Fibroblast of lung (primary cell): Measurements from ENCODE around the gene GNB5. TPM values are rescaled to one million over a fixed set of nuclear protein-coding genes. Genes with fewer than 3 reads are reported as not detected.
A peak's percentile ranks its signal among the peaks of the same experiment; 100 is the strongest.

Experiments
- DNase-seq, 2 donors: peaks; one replicate each; pipeline versions ENCODE4 v3.0.0 to v3.0.0-alpha.2; 2010; ENCODE audit warnings: low read depth in 2 of 2
- H2AFZ ChIP-seq: 2 replicates; pipeline ENCODE4 v1.5.1; 2012; ENCODE audit warnings: low read length, control low read depth, inconsistent platforms
- H3K27ac ChIP-seq: 2 replicates; pipeline ENCODE4 v1.5.1; 2011; ENCODE audit warnings: low read length, control low read depth; ENCODE audit not compliant: insufficient read depth
- H3K27me3 ChIP-seq: 2 replicates; pipeline ENCODE4 v1.5.1; 2011; ENCODE audit warnings: mild to moderate bottlenecking, low read length; ENCODE audit not compliant: control insufficient read depth, insufficient read depth
- H3K36me3 ChIP-seq: 2 replicates; pipeline ENCODE4 v1.5.1; 2011; ENCODE audit warnings: low read length; ENCODE audit not compliant: control insufficient read depth, insufficient read depth
- H3K4me1 ChIP-seq: 2 replicates; pipeline ENCODE4 v1.5.1; 2011; ENCODE audit warnings: low read length; ENCODE audit not compliant: control insufficient read depth, insufficient read depth; ENCODE audit errors: extremely low read depth
- H3K4me2 ChIP-seq: 2 replicates; pipeline ENCODE4 v1.5.1; 2011; ENCODE audit warnings: low read length, control low read depth; ENCODE audit not compliant: insufficient read depth; ENCODE audit errors: extremely low read depth
- H3K4me3 ChIP-seq, 4 experiments: fragments of 200-600 bp in 1 of 4; sonication (generic) in 1 of 4; replicated peaks in 1 of 4; 2 replicates each; pipeline ENCODE4 v1.5.1; 2011 to 2016; ENCODE audit warnings: low read length in 4 of 4, low read depth in 3 of 4, mild to moderate bottlenecking in 3 of 4, control low read depth in 2 of 4, inconsistent platforms in 1 of 4, mixed read lengths in 1 of 4; ENCODE audit not compliant: insufficient read depth in 1 of 4; ENCODE audit errors: control extremely low read depth in 1 of 4
- H3K79me2 ChIP-seq: 2 replicates; pipeline ENCODE4 v1.5.1; 2012; ENCODE audit warnings: mild to moderate bottlenecking, low read length, inconsistent platforms; ENCODE audit not compliant: control insufficient read depth, insufficient read depth
- H3K9ac ChIP-seq: 2 replicates; pipeline ENCODE4 v1.5.1; 2011; ENCODE audit warnings: mild to moderate bottlenecking, low read length, control low read depth; ENCODE audit not compliant: insufficient read depth
- H3K9me3 ChIP-seq: 2 replicates; pipeline ENCODE4 v1.5.1; 2012; ENCODE audit warnings: low read depth, low read length; ENCODE audit not compliant: control insufficient read depth, insufficient read depth
- H4K20me1 ChIP-seq: 2 replicates; pipeline ENCODE4 v1.5.1; 2011; ENCODE audit warnings: low read length; ENCODE audit not compliant: control insufficient read depth, insufficient read depth; ENCODE audit errors: extremely low read depth
- EZH2 ChIP-seq: IDR thresholded peaks from 2 replicates; pipeline ENCODE4 v1.5.1; 2012; ENCODE audit warnings: low read length, control low read depth, mild to moderate bottlenecking; ENCODE audit errors: missing control alignments
- polyA plus RNA-seq, 2 donors: library from polyadenylated mRNA; depleted of rRNA in 1 of 2; stranded (reverse) in 1 of 2; unstranded in 1 of 2; fragments of >200 nt; gene quantifications; 2 replicates each; pipeline ENCODE4 v1.2.1, GENCODE V29; 2011 to 2012; ENCODE audit warnings: missing spikeins in 1 of 2
- total RNA-seq: library from RNA; depleted of rRNA; stranded (reverse); fragments of >200 nt; gene quantifications from 2 replicates; pipeline ENCODE4 v1.2.1, GENCODE V29; 2014
- TF ChIP-seq, protein P1 (sequence below), 2 donors: IDR thresholded peaks in 1 of 2; conservative IDR thresholded peaks in 1 of 2; 1 replicate in 1 of 2; 2 replicates in 1 of 2; pipeline ENCODE4 v1.5.1; 2011 to 2012; ENCODE audit warnings: low read length in 2 of 2, control low read depth in 1 of 2, inconsistent platforms in 1 of 2, low read depth in 1 of 2, mild to moderate bottlenecking in 1 of 2

GNB5 gene
- total and polyA plus RNA-seq, 2 donors (not counting 1 experiment from before 2014, with no cell fraction given), result 44.0 to 52.2 TPM

GRCh38 chr15:52233405-52233804, 42.2 kb upstream of the GNB5 start:
- Histone ChIP-seq H3K4me1 (no peaks in the 10 kb centered on the region), H3K9ac (no peak overlapping the region), H3K27ac (no peak overlapping the region), H3K9me3 (no peaks in the 10 kb centered on the region), H3K79me2 (no peaks in the 10 kb centered on the region), H4K20me1 (no peaks in the 10 kb centered on the region), H3K36me3 (no peaks in the 10 kb centered on the region), H3K4me2 (peak overlapping the region; percentile 4), H3K4me3 (no peak overlapping the region), H3K27me3 (no peaks in the 10 kb centered on the region), H2AFZ (no peak overlapping the region)
- no peak for TF ChIP-seq EZH2
- TF ChIP-seq, protein P1, sequence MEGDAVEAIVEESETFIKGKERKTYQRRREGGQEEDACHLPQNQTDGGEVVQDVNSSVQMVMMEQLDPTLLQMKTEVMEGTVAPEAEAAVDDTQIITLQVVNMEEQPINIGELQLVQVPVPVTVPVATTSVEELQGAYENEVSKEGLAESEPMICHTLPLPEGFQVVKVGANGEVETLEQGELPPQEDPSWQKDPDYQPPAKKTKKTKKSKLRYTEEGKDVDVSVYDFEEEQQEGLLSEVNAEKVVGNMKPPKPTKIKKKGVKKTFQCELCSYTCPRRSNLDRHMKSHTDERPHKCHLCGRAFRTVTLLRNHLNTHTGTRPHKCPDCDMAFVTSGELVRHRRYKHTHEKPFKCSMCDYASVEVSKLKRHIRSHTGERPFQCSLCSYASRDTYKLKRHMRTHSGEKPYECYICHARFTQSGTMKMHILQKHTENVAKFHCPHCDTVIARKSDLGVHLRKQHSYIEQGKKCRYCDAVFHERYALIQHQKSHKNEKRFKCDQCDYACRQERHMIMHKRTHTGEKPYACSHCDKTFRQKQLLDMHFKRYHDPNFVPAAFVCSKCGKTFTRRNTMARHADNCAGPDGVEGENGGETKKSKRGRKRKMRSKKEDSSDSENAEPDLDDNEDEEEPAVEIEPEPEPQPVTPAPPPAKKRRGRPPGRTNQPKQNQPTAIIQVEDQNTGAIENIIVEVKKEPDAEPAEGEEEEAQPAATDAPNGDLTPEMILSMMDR (conservative IDR thresholded peaks at IDR 0.05 in 1 of 2, IDR thresholded peaks at IDR 0.05 in 1 of 2; ENCODE audit: low read depth in 1 of 2, low read length in 2 of 2), result no peak
- DNase-seq, result no peak

- Histone ChIP-seq H3K4me2 (no peak overlapping the region), H3K79me2 (no peaks in the 10 kb centered on the region), H3K4me1 (no peaks in the 10 kb centered on the region), H3K36me3 (no peaks in the 10 kb centered on the region), H3K4me3 (no peak overlapping the region), H3K9me3 (no peaks in the 10 kb centered on the region), H4K20me1 (no peaks in the 10 kb centered on the region), H3K9ac (no peak overlapping the region), H3K27ac (no peak overlapping the region), H3K27me3 (no peaks in the 10 kb centered on the region), H2AFZ (no peak overlapping the region)
- TF ChIP-seq, protein P1 (conservative IDR thresholded peaks at IDR 0.05 in 1 of 2, IDR thresholded peaks at IDR 0.05 in 1 of 2; ENCODE audit: low read depth in 1 of 2, low read length in 2 of 2), result no peak
- no peak for TF ChIP-seq EZH2
- DNase-seq, result no peak
Observed at GRCh38 chr15:52232327-52232726, 41.1 kb upstream of the GNB5 start.

GRCh38 chr15:52230073-52230472, 38.9 kb upstream of the GNB5 start:
- Histone ChIP-seq H3K4me3 (no peak overlapping the region), H3K4me2 (no peak overlapping the region), H3K27ac (no peak overlapping the region), H3K36me3 (no peaks in the 10 kb centered on the region), H2AFZ (no peak overlapping the region), H4K20me1 (no peaks in the 10 kb centered on the region), H3K9ac (no peak overlapping the region), H3K9me3 (no peaks in the 10 kb centered on the region), H3K79me2 (no peaks in the 10 kb centered on the region), H3K4me1 (no peaks in the 10 kb centered on the region), H3K27me3 (no peaks in the 10 kb centered on the region)
- no peak for DNase-seq
- TF ChIP-seq, protein P1 (conservative IDR thresholded peaks at IDR 0.05 in 1 of 2, IDR thresholded peaks at IDR 0.05 in 1 of 2; ENCODE audit: low read depth in 1 of 2, low read length in 2 of 2), result no peak
- TF ChIP-seq EZH2, result no peak
